Stimulated activated CD4-positive, alpha-beta T cell treated with anti-CD3 and anti-CD28 coated beads, Interleukin-4, amount 100 ng/mL, for 24 hours (primary cell): Measurements from ENCODE around the gene FDX2.

Experiments
- DNase-seq: peaks from one replicate; pipeline ENCODE4 v3.0.0-alpha.2; 2020

FDX2 gene

GRCh38 chr19:10295847-10296591 is 19.8 kb downstream of the FDX2 start:
- DNase-seq, result no peak

- peak; percentile 57 for DNase-seq
These were observed 20.4 kb downstream of the FDX2 start for GRCh38 chr19:10295305-10295846.

- DNase-seq, result no peak
These were observed 21.5 kb downstream of the FDX2 start for GRCh38 chr19:10294368-10294697.

GRCh38 chr19:10293637-10294367 is 22.0 kb downstream of the FDX2 start:
- no peak for DNase-seq

- no peak for DNase-seq
These were observed 22.8 kb downstream of the FDX2 start for GRCh38 chr19:10292789-10293636.

GRCh38 chr19:10292206-10292788 is 23.5 kb downstream of the FDX2 start:
- DNase-seq, result peak; percentile 67

GRCh38 chr19:10291554-10292205 is 24.1 kb downstream of the FDX2 start:
- DNase-seq, result no peak

- peak; percentile 49 for DNase-seq
These were observed 24.8 kb downstream of the FDX2 start for GRCh38 chr19:10290876-10291553.

GRCh38 chr19:10290357-10290875 is 25.4 kb downstream of the FDX2 start:
- no peak for DNase-seq

- DNase-seq, result peak; percentile 45
These were observed 25.9 kb downstream of the FDX2 start, which contains the start of gene ICAM5 for GRCh38 chr19:10289836-10290356. Gene ICAM5, plus strand, starts transcription at chr19:10289952. Its CDS starts 92 bp downstream, at chr19:10290044.

- DNase-seq, result peak; percentile 76
These were observed 26.5 kb downstream of the FDX2 start for GRCh38 chr19:10289167-10289835.

GRCh38 chr19:10288662-10289166 is 27.1 kb downstream of the FDX2 start:
- peak; percentile 45 for DNase-seq

GRCh38 chr19:10286803-10287737 is 28.7 kb downstream of the FDX2 start, which contains the start of gene ICAM4:
Gene ICAM4, plus strand, starts transcription at chr19:10286955. Its CDS starts 58 bp downstream, at chr19:10287013.
- peak; percentile 28 for DNase-seq

GRCh38 chr19:10285393-10285792 is 30.4 kb downstream of the FDX2 start:
- no peak for DNase-seq

GRCh38 chr19:10284960-10285278 is 30.9 kb downstream of the FDX2 start:
- DNase-seq, result no peak

GRCh38 chr19:10284065-10284959 is 31.5 kb downstream of the FDX2 start:
- no peak for DNase-seq

- no peak for DNase-seq
These were observed 32.3 kb downstream of the FDX2 start for GRCh38 chr19:10283301-10284064.
